HG03280 (cell line): ENCODE results near the gene MPPED1.

Experiments used
- ATAC-seq: cut with Tn5 transposase; IDR thresholded peaks from one replicate; pipeline ENCODE4 v1.9.1; 2021; ENCODE audit warnings: mild to moderate bottlenecking, moderate library complexity; ENCODE audit not compliant: unreplicated experiment

MPPED1 gene

GRCh38 chr22:43392385-43392989 lies 19.3 kb upstream of the MPPED1 start:
- ATAC-seq, result no peak

GRCh38 chr22:43393132-43393843 lies 18.5 kb upstream of the MPPED1 start:
- ATAC-seq, result no peak

GRCh38 chr22:43393844-43394474 lies 17.9 kb upstream of the MPPED1 start:
- no peak for ATAC-seq

- no peak for ATAC-seq
Observed at GRCh38 chr22:43395086-43395695, 16.6 kb upstream of the MPPED1 start.

GRCh38 chr22:43396321-43396933 lies 15.4 kb upstream of the MPPED1 start:
- ATAC-seq, result no peak

- no peak for ATAC-seq
Observed at GRCh38 chr22:43396934-43397457, 14.8 kb upstream of the MPPED1 start.

GRCh38 chr22:43397766-43398165 lies 14.0 kb upstream of the MPPED1 start:
- ATAC-seq, result no peak

- no peak for ATAC-seq
Observed at GRCh38 chr22:43398246-43398645, 13.6 kb upstream of the MPPED1 start.

GRCh38 chr22:43398910-43399309 lies 12.9 kb upstream of the MPPED1 start:
- ATAC-seq, result no peak

- no peak for ATAC-seq
Observed at GRCh38 chr22:43399338-43399979, 12.4 kb upstream of the MPPED1 start.

- ATAC-seq, result no peak
Observed at GRCh38 chr22:43399980-43400358, 11.8 kb upstream of the MPPED1 start.

GRCh38 chr22:43400449-43400848 lies 11.4 kb upstream of the MPPED1 start:
- no peak for ATAC-seq

GRCh38 chr22:43401233-43401632 lies 10.6 kb upstream of the MPPED1 start:
- no peak for ATAC-seq

GRCh38 chr22:43401661-43402060 lies 10.2 kb upstream of the MPPED1 start:
- no peak for ATAC-seq

GRCh38 chr22:43402128-43402527 lies 9.7 kb upstream of the MPPED1 start:
- no peak for ATAC-seq

GRCh38 chr22:43404673-43405385 lies 7.0 kb upstream of the MPPED1 start:
- no peak for ATAC-seq

- no peak for ATAC-seq
Observed at GRCh38 chr22:43406186-43406790, 5.5 kb upstream of the MPPED1 start.

GRCh38 chr22:43407591-43407990 lies 4.2 kb upstream of the MPPED1 start:
- no peak for ATAC-seq

GRCh38 chr22:43408009-43408408 lies 3.8 kb upstream of the MPPED1 start:
- no peak for ATAC-seq

GRCh38 chr22:43409046-43409445 lies 2.8 kb upstream of the MPPED1 start:
- no peak for ATAC-seq
